ENCODE measurements around the gene USP24.
"Not testable (repeated sequence)": the region's sequence is repeated elsewhere in the genome, so short reads cannot be mapped to it uniquely, and the experiment has no call there.

The USP24 gene

DNA sequence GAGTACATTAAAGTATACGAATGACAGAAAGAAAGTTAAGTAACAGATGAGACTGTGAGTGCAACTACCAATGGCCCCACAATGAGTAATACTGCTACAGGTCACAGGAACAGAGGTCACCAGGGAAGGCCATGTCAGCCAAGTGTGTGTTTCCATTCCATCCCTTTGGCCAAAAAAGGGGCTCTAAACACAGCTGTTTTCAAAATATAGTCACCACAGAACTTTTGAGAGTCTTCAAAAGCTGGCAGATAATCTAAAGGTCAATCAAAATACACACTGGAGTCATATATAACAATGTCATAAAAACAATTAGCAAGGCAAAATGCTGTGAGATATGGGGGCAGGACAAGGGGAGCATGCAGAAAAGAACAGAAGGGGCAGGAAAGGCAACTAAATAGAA is 10.2 kb downstream of the USP24 start:
- Mint-ChIP-seq H3K27ac (ENCODE audit: low read depth) (peak overlapping the region; percentile 60), H3K27me3 (no peaks in the 10 kb centered on the region), H3K4me1 (peaks cover 67% of the 10 kb centered on the region), H3K36me3 (ENCODE audit: insufficient read depth) (peaks cover 13% of the 10 kb centered on the region), H3K9me3 (no peaks in the 10 kb centered on the region), H3K4me3 (peak overlapping the region; percentile 22)
- ATAC-seq (replicated peaks; ENCODE audit: extremely low read depth, poor library complexity, severe bottlenecking): no peak
- DNase-seq (ENCODE audit: low spot score in 2 of 2): no peak

DNA sequence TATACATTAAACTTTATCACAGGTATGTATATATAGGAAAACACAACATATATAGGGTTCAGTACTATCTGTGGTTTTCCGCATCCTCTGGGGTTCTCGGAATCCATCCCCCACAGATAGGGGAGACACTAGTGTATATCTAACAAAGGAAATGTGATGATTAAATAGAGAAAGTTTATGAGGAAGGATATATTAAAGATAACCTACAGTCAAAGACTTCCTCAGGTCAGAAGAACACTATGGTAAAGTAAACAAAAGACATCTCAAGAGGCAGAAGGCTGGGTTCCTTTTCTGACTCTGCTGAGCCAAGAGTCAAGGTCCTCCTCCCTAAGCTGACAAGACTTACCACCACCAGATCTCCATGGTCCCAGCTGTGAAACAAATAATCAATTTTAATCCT is 12.1 kb downstream of the USP24 start:
- peak overlapping the region; percentile 70 for H3K27ac Mint-ChIP-seq (ENCODE audit: low read depth)
- H3K36me3 Mint-ChIP-seq (ENCODE audit: insufficient read depth): peaks cover 13% of the 10 kb centered on the region
- H3K27me3 Mint-ChIP-seq: no peaks in the 10 kb centered on the region
- no peak for DNase-seq (ENCODE audit: low spot score in 2 of 2)
- H3K9me3 Mint-ChIP-seq: no peaks in the 10 kb centered on the region
- no peak for ATAC-seq (replicated peaks; ENCODE audit: extremely low read depth, poor library complexity, severe bottlenecking)
- H3K4me1 Mint-ChIP-seq: peaks cover 69% of the 10 kb centered on the region
- peak overlapping the region; percentile 9 for H3K4me3 Mint-ChIP-seq

DNA sequence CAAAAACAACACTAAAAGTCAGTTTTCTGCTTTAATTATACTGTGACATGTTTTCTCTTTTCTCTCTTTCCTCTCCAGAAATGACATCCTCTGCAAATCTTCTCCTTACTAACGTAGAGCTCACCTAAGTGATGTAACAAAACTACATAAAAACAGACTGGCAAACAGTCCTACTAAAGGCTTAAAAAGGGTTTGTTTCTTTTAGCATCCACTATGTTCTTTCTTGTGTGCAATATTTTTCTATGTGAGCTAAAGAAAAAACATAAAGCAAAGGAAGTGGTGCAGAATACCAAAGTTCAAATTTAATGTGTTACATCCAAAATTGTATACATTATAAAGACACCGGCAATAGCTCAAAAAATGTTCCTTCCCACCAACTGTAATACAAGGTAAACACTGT is 14.5 kb downstream of the USP24 start:
- Mint-ChIP-seq H3K4me3 (no peak overlapping the region), H3K27ac (ENCODE audit: low read depth) (no peak overlapping the region), H3K27me3 (no peaks in the 10 kb centered on the region), H3K36me3 (ENCODE audit: insufficient read depth) (peaks cover 5% of the 10 kb centered on the region), H3K4me1 (peaks cover 80% of the 10 kb centered on the region), H3K9me3 (no peaks in the 10 kb centered on the region)
- ATAC-seq (replicated peaks; ENCODE audit: extremely low read depth, poor library complexity, severe bottlenecking): no peak
- DNase-seq (ENCODE audit: low spot score in 2 of 2): no peak

GRCh38 chr1:55199735-55200134 is 15.4 kb downstream of the USP24 start:
- not testable (repeated sequence) for DNase-seq (ENCODE audit: low spot score in 2 of 2); H3K27me3 Mint-ChIP-seq; ATAC-seq (replicated peaks; ENCODE audit: extremely low read depth, poor library complexity, severe bottlenecking); H3K9me3 Mint-ChIP-seq; H3K36me3 Mint-ChIP-seq (ENCODE audit: insufficient read depth); H3K4me3 Mint-ChIP-seq
- Mint-ChIP-seq H3K4me1 (peaks cover 83% of the 10 kb centered on the region), H3K27ac (ENCODE audit: low read depth) (peak overlapping the region; percentile 2)

GRCh38 chr1:55198044-55198443 is 17.1 kb downstream of the USP24 start:
- Mint-ChIP-seq H3K9me3 (no peaks in the 10 kb centered on the region), H3K36me3 (ENCODE audit: insufficient read depth) (peaks cover 5% of the 10 kb centered on the region), H3K27me3 (no peaks in the 10 kb centered on the region), H3K4me3 (no peak overlapping the region), H3K27ac (ENCODE audit: low read depth) (peak overlapping the region; percentile 30), H3K4me1 (peaks cover 86% of the 10 kb centered on the region)
- DNase-seq (ENCODE audit: low spot score in 2 of 2) (no peak), ATAC-seq (replicated peaks; ENCODE audit: extremely low read depth, poor library complexity, severe bottlenecking) (no peak)

DNA sequence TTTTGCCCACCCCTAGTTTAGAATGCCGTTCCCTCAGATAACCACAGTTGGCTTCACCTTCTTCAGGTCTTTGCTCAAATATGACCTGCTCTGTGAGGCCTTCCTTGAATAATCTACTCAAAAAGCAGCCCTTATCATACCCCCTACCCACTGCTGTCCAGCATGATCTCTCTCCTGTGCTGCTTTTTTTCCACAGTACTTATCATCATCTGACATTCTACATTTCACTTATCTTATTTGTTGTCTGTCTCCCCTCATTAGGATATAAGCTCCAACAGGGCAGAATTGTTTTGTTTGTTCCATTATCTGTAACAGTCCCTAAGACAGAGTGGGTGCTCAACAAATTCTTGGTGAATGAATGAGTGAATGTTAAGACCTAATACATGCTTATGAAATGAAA is 18.1 kb downstream of the USP24 start:
- Mint-ChIP-seq H3K27me3 (no peaks in the 10 kb centered on the region), H3K27ac (ENCODE audit: low read depth) (peak overlapping the region; percentile 30), H3K36me3 (ENCODE audit: insufficient read depth) (peaks cover 5% of the 10 kb centered on the region), H3K4me3 (peak overlapping the region; percentile 1), H3K9me3 (no peaks in the 10 kb centered on the region), H3K4me1 (peaks cover 87% of the 10 kb centered on the region)
- no peak for DNase-seq (ENCODE audit: low spot score in 2 of 2)
- ATAC-seq (replicated peaks; ENCODE audit: extremely low read depth, poor library complexity, severe bottlenecking): no peak

DNA sequence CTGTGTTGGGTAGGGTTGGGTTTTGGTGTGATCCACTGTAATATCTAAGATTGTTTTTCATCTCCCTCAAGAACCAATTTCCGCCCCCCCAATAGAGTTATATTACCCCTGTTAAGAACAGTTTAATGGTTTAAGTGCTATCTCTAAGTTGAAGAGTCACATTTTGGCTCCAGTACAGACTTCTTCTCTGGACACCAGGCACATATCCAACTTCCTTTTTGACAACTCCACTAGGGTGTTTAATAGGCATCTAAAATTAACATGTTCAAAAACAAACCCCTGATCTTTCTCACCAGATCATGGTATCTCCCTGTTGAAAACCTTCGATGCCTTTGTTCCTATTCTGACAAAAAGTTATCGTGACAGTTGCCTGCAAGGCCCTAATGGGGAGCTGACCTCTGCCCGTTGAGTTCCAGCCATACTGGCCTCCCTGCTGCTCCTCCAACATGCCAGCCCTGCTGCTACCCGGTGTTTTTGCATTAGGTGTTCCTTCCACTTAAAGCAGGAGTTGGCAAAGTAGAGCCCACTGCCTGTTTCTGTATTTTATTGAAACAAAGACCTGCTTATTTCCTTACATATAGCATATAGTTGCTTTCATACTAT is 18.6 kb downstream of the USP24 start:
- Mint-ChIP-seq H3K4me1 (peaks cover 87% of the 10 kb centered on the region), H3K9me3 (no peaks in the 10 kb centered on the region), H3K4me3 (peak overlapping the region; percentile 1), H3K27ac (ENCODE audit: low read depth) (peak overlapping the region; percentile 30), H3K36me3 (ENCODE audit: insufficient read depth) (peaks cover 5% of the 10 kb centered on the region), H3K27me3 (no peaks in the 10 kb centered on the region)
- no peak for DNase-seq (ENCODE audit: low spot score in 2 of 2)
- ATAC-seq (replicated peaks; ENCODE audit: extremely low read depth, poor library complexity, severe bottlenecking): no peak

DNA sequence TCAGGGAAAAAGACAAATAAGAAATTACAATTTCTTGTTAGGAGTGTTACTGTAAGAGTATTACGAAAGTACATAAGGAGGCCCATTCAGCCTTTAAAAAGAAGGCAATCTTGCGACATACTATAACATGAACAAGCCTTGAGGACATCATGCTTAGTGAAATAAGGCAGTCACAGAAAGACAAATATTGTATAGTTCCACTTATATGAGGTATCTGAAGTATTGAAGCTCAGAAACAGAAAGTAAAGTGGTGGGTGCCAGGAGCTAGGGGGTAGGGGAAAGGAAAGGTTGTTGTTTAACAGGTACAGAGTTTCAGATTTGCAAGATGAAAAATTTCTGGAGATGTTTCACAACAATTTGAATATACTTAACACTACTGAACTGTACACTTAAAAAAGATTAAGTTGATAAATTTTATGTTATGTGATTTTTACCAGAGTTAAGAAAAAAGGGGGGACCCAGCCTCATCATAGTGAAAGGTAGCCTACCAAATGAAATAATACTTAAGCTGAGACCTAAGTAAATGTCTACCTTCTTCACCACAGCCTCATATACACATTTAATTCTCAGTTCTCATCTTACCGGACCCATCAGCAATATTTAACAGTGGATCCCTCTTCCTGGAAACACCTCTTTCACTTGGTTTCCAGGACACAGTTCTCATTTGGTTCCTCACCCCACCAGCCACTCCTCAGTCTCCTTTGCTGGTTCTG is 19.5 kb downstream of the USP24 start:
- no peak overlapping the region for H3K4me3 Mint-ChIP-seq
- no peak for DNase-seq (ENCODE audit: low spot score in 2 of 2)
- no peaks in the 10 kb centered on the region for H3K27me3 Mint-ChIP-seq
- ATAC-seq (replicated peaks; ENCODE audit: extremely low read depth, poor library complexity, severe bottlenecking): no peak
- H3K27ac Mint-ChIP-seq (ENCODE audit: low read depth): peak overlapping the region; percentile 30
- H3K9me3 Mint-ChIP-seq: no peaks in the 10 kb centered on the region
- peaks cover 82% of the 10 kb centered on the region for H3K4me1 Mint-ChIP-seq
- peaks cover 2% of the 10 kb centered on the region for H3K36me3 Mint-ChIP-seq (ENCODE audit: insufficient read depth)

- DNase-seq (ENCODE audit: low spot score in 2 of 2): no peak
Measured at GRCh38 chr1:55194851-55195250, 20.3 kb downstream of the USP24 start.

GRCh38 chr1:55192093-55192492 is 23.1 kb downstream of the USP24 start:
- peak overlapping the region; percentile 47 for H3K27ac Mint-ChIP-seq (ENCODE audit: low read depth)
- peaks cover 82% of the 10 kb centered on the region for H3K4me1 Mint-ChIP-seq
- H3K4me3 Mint-ChIP-seq: no peak overlapping the region
- ATAC-seq (replicated peaks; ENCODE audit: extremely low read depth, poor library complexity, severe bottlenecking): no peak
- DNase-seq (ENCODE audit: low spot score in 2 of 2): no peak
- no peaks in the 10 kb centered on the region for H3K36me3 Mint-ChIP-seq (ENCODE audit: insufficient read depth)
- H3K27me3 Mint-ChIP-seq: no peaks in the 10 kb centered on the region
- no peaks in the 10 kb centered on the region for H3K9me3 Mint-ChIP-seq

More at GRCh38 chr1:55194851-55195250, 20.3 kb downstream of the USP24 start:
- no peaks in the 10 kb centered on the region for H3K9me3 Mint-ChIP-seq
- peak overlapping the region; percentile 30 for H3K27ac Mint-ChIP-seq (ENCODE audit: low read depth)
- peak overlapping the region; percentile 2 for H3K4me3 Mint-ChIP-seq
- no peak for ATAC-seq (replicated peaks; ENCODE audit: extremely low read depth, poor library complexity, severe bottlenecking)
- peaks cover 85% of the 10 kb centered on the region for H3K4me1 Mint-ChIP-seq
- H3K27me3 Mint-ChIP-seq: no peaks in the 10 kb centered on the region
- peaks cover 1% of the 10 kb centered on the region for H3K36me3 Mint-ChIP-seq (ENCODE audit: insufficient read depth)

DNA sequence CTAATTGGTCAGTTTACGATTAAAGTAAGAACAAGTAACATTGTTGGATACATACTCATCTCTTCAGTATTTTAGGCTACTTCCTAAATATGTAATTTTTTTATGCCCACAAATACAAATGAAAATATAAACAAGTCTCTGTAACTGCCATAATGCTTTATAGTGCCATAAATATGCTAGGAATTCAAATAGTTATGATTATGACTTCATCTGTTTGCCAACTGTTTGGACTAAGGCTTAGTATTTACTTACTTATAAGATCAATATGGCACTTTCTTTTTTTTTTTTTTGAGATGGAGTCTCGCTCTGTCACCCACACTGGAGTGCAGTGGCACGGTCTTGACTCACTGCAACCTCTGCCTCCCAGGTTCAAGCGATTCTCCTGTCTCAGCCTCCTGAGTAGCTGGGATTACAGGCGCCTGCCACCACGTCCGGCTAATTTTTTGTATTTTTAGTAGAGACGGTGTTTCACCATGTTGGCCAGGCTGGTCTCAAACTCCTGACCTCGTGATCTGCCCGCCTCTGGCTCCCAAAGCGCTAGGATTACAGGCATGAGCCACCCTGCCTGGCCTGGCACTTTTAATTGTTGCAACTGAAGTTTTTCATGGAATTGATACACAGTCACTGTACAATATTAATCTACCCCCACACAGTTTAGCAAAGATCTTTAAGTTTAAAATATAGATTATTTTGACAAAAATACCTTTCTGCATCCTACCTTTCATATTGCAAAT is 23.8 kb downstream of the USP24 start:
- H3K27me3 Mint-ChIP-seq; H3K9me3 Mint-ChIP-seq; DNase-seq (ENCODE audit: low spot score in 2 of 2); ATAC-seq (replicated peaks; ENCODE audit: extremely low read depth, poor library complexity, severe bottlenecking); H3K4me3 Mint-ChIP-seq; H3K36me3 Mint-ChIP-seq (ENCODE audit: insufficient read depth): not testable (repeated sequence)
- H3K4me1 Mint-ChIP-seq: peaks cover 82% of the 10 kb centered on the region
- peak overlapping the region; percentile 47 for H3K27ac Mint-ChIP-seq (ENCODE audit: low read depth)

DNA sequence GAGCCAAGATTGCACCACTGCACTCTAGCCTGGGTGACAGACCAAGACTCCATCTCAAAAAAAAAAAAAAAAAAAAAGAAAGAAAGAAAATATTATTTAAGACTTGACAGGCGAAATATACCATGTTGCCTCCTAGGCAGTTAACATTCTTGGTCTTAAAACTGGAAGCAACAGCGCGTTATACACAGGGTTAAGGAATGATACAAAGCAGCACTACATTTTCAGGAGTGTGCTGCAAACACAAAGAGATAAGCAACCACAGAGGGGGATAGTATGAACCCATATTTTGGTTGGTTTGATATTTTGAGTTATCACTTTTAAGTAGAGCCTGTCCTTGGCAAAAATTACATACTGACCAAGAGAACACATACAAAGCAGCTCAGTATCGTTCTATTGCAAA is 25.1 kb downstream of the USP24 start:
- Mint-ChIP-seq H3K4me3 (no peak overlapping the region), H3K9me3 (peaks cover 3% of the 10 kb centered on the region), H3K27ac (ENCODE audit: low read depth) (no peak overlapping the region), H3K27me3 (no peaks in the 10 kb centered on the region), H3K36me3 (ENCODE audit: insufficient read depth) (peaks cover 1% of the 10 kb centered on the region), H3K4me1 (peaks cover 82% of the 10 kb centered on the region)
- ATAC-seq (replicated peaks; ENCODE audit: extremely low read depth, poor library complexity, severe bottlenecking) (no peak), DNase-seq (ENCODE audit: low spot score in 2 of 2) (no peak)

GRCh38 chr1:55188909-55189308 is 26.3 kb downstream of the USP24 start:
- H3K36me3 Mint-ChIP-seq (ENCODE audit: insufficient read depth): peaks cover 1% of the 10 kb centered on the region
- H3K4me1 Mint-ChIP-seq: peaks cover 78% of the 10 kb centered on the region
- no peak for ATAC-seq (replicated peaks; ENCODE audit: extremely low read depth, poor library complexity, severe bottlenecking)
- peaks cover 11% of the 10 kb centered on the region for H3K9me3 Mint-ChIP-seq
- no peak for DNase-seq (ENCODE audit: low spot score in 2 of 2)
- H3K27me3 Mint-ChIP-seq: no peaks in the 10 kb centered on the region
- no peak overlapping the region for H3K4me3 Mint-ChIP-seq
- peak overlapping the region; percentile 36 for H3K27ac Mint-ChIP-seq (ENCODE audit: low read depth)

Data from central memory CD8-positive, alpha-beta T cell (primary cell).